GM12891 (cell line): ENCODE data around the gene FGF19.

ENCODE experiments used
- PAX5 ChIP-seq: IDR thresholded peaks from 2 replicates; pipeline ENCODE4 v1.6.1; 2011; ENCODE audit warnings: low read length, moderate library complexity, mild to moderate bottlenecking; ENCODE audit not compliant: insufficient read depth, severe bottlenecking
- POLR2A ChIP-seq: IDR thresholded peaks from 2 replicates; pipeline ENCODE4 v1.6.1; 2011; ENCODE audit warnings: low read depth, low read length, control low read depth
- POLR2AphosphoS5 ChIP-seq: IDR thresholded peaks from 2 replicates; pipeline ENCODE4 v1.6.1; 2011; ENCODE audit warnings: low read depth, low read length, control low read depth
- TAF1 ChIP-seq: IDR thresholded peaks from 2 replicates; pipeline ENCODE4 v1.6.1; 2011; ENCODE audit warnings: low read depth, low read length, control low read depth

DNA sequence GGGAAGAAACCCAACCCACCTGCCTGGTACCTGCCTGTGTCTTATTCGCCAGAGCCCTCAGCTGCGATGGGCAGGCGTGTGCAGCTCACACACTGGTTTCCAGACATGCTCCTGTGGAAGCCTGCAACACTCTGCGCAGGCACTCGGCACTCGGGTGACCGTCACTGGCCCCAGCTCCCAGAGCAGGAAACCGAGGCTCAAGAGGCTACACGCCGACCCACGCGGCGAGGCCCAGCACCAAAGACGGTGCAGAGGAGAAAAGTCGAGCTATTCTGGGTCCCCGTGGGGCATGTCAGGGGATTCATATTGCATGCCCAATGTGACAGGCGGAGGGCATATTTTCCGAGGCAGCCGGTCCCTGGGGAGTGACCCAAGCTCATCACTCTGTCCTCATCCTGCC is 11.6 kb upstream of the FGF19 start:
- TF ChIP-seq POLR2AphosphoS5, result no peak
- TF ChIP-seq POLR2A, result no peak
- TF ChIP-seq TAF1, result no peak
- no peak for TF ChIP-seq PAX5
